H1 (cell line): ENCODE measurements around the gene RAD51C. TPM values are rescaled to one million over a fixed set of nuclear protein-coding genes. Genes with fewer than 3 reads are reported as not detected.

Experiments used
- CBX5 ChIP-seq: fragments of 300-800, 300-1000 bp; sonication (generic); IDR thresholded peaks from 2 replicates; pipeline ENCODE4 v1.7.1; 2016; ENCODE audit warnings: antibody characterized with exemption, low read length, low read depth
- CBX8 ChIP-seq: fragments of 300-800, 300-1000 bp; sonication (generic); IDR thresholded peaks from 2 replicates; pipeline ENCODE4 v1.7.1; 2016; ENCODE audit warnings: low read depth, low read length, borderline replicate concordance
- CHD2 ChIP-seq: IDR thresholded peaks from 2 replicates; pipeline ENCODE4 v1.6.1; 2012; ENCODE audit warnings: low read length, improper control_type of control experiment
- EGR1 ChIP-seq: IDR thresholded peaks from 2 replicates; pipeline ENCODE4 v1.6.1; 2011; ENCODE audit warnings: low read depth, low read length, borderline replicate concordance
- EP300 ChIP-seq, 2 experiments: IDR thresholded peaks; 1 replicate in 1 of 2; 2 replicates in 1 of 2; pipeline ENCODE4 v1.6.1; 2011 to 2012; ENCODE audit warnings: low read depth in 2 of 2, low read length in 2 of 2, mild to moderate bottlenecking in 2 of 2, borderline replicate concordance in 1 of 2, inconsistent platforms in 1 of 2, moderate library complexity in 1 of 2
- GABPA ChIP-seq: IDR thresholded peaks from 2 replicates; pipeline ENCODE4 v1.6.1; 2011; ENCODE audit warnings: mild to moderate bottlenecking, low read length, moderate library complexity, borderline replicate concordance; ENCODE audit not compliant: insufficient read depth
- HDAC6 ChIP-seq: IDR thresholded peaks from one replicate; pipeline ENCODE4 v1.7.1; 2012; ENCODE audit warnings: low read depth, mild to moderate bottlenecking, inconsistent platforms, low read length, moderate library complexity
- JUN ChIP-seq: IDR thresholded peaks from 2 replicates; pipeline ENCODE4 v1.6.1; 2011; ENCODE audit warnings: low read depth, mild to moderate bottlenecking, improper control_type of control experiment, low read length
- MAFK ChIP-seq: IDR thresholded peaks from 2 replicates; pipeline ENCODE4 v1.6.1; 2012; ENCODE audit warnings: low read depth, mild to moderate bottlenecking, improper control_type of control experiment, low read length
- MAX ChIP-seq: IDR thresholded peaks from 2 replicates; pipeline ENCODE4 v1.6.1; 2012; ENCODE audit warnings: inconsistent platforms
- NANOG ChIP-seq: IDR thresholded peaks from 2 replicates; pipeline ENCODE4 v1.6.1; 2011; ENCODE audit warnings: low read length, low read depth, mild to moderate bottlenecking, inconsistent platforms; ENCODE audit not compliant: insufficient read depth, poor library complexity, severe bottlenecking
- POLR2A ChIP-seq, 2 experiments: IDR thresholded peaks; 1 replicate in 1 of 2; 2 replicates in 1 of 2; pipeline ENCODE4 v1.6.1; 2011; ENCODE audit warnings: low read depth in 2 of 2, low read length in 2 of 2, mild to moderate bottlenecking in 2 of 2; ENCODE audit errors: control extremely low read depth in 1 of 2
- POU5F1 ChIP-seq: IDR thresholded peaks from 2 replicates; pipeline ENCODE4 v1.6.1; 2011; ENCODE audit warnings: low read depth, mild to moderate bottlenecking, low read length, moderate library complexity
- RXRA ChIP-seq: IDR thresholded peaks from 2 replicates; pipeline ENCODE4 v1.6.1; 2011; ENCODE audit warnings: low read depth, mild to moderate bottlenecking, low read length, moderate library complexity; ENCODE audit not compliant: insufficient read depth
- SAP30 ChIP-seq: fragments of 300-600 bp; sonication (generic); IDR thresholded peaks from 2 replicates; pipeline ENCODE4 v1.7.1; 2012; ENCODE audit warnings: low read length, moderate library complexity, mild to moderate bottlenecking, inconsistent platforms; ENCODE audit not compliant: insufficient read depth, insufficient replicate concordance
- SIN3A ChIP-seq, 2 experiments: IDR thresholded peaks in 1 of 2; conservative IDR thresholded peaks in 1 of 2; 2 replicates each; pipeline ENCODE4 v1.6.1; 2011 to 2012; ENCODE audit warnings: low read length in 2 of 2, improper control_type of control experiment in 1 of 2, low read depth in 1 of 2, mild to moderate bottlenecking in 1 of 2
- SIX5 ChIP-seq: IDR thresholded peaks from 2 replicates; pipeline ENCODE4 v1.6.1; 2011; ENCODE audit warnings: mild to moderate bottlenecking, low read depth, low read length
- SP2 ChIP-seq: IDR thresholded peaks from 2 replicates; pipeline ENCODE4 v1.6.1; 2012; ENCODE audit warnings: mild to moderate bottlenecking, low read length, inconsistent platforms
- SP4 ChIP-seq: IDR thresholded peaks from 2 replicates; pipeline ENCODE4 v1.6.1; 2012; ENCODE audit warnings: low read length, inconsistent platforms
- SRF ChIP-seq: IDR thresholded peaks from 2 replicates; pipeline ENCODE4 v1.6.1; 2011; ENCODE audit warnings: mild to moderate bottlenecking, low read depth, low read length, moderate library complexity
- SUZ12 ChIP-seq: fragments of 200-600 bp; sonication (generic); IDR thresholded peaks from 2 replicates; pipeline ENCODE4 v1.6.1; 2012; ENCODE audit warnings: mild to moderate bottlenecking, inconsistent platforms, low read length, moderate library complexity, mixed read lengths
- TAF1 ChIP-seq: IDR thresholded peaks from 2 replicates; pipeline ENCODE4 v1.6.1; 2011; ENCODE audit warnings: mild to moderate bottlenecking, low read depth, low read length
- TCF12 ChIP-seq: IDR thresholded peaks from 2 replicates; pipeline ENCODE4 v1.6.1; 2011; ENCODE audit warnings: low read depth, mild to moderate bottlenecking, low read length
- TEAD4 ChIP-seq: IDR thresholded peaks from 2 replicates; pipeline ENCODE4 v1.6.1; 2012; ENCODE audit warnings: low read depth, low read length, inconsistent platforms, mixed read lengths
- ZNF274 ChIP-seq: IDR thresholded peaks from 2 replicates; pipeline ENCODE4 v1.7.0; 2012; ENCODE audit warnings: low read length, borderline replicate concordance; ENCODE audit errors: extremely low read depth
- polyA plus RNA-seq, 7 experiments: library from polyadenylated mRNA; depleted of rRNA in 3 of 7; stranded (reverse) in 5 of 7; unstranded in 2 of 7; fragments of >200 nt in 5 of 7; fragments of 200-250 nt in 2 of 7; gene quantifications; 1 replicate in 5 of 7; 2 replicates in 1 of 7; 4 replicates in 1 of 7; pipeline versions ENCODE4 v1.2.1 to v1.2.3, GENCODE V29; 2011 to 2013; ENCODE audit warnings: missing spikeins in 2 of 7, mixed read lengths in 2 of 7
- total RNA-seq: library from RNA; stranded (reverse); fragmentation: NEBNext Ultra II Directional; extraction: Animal tissue kit (Norgen Biotek cat#: 25700); gene quantifications from 2 replicates; pipeline ENCODE4 v1.2.1, GENCODE V29; 2021

RAD51C gene
- total and polyA plus RNA-seq, 2 of the 8 experiments (the other 6 are each of a cell fraction or from before 2014, with no cell fraction given), result 10.4 to 21.7 TPM

GRCh38 chr17:58692239-58693055 is at the start of gene RAD51C (continued):
- TF ChIP-seq SIX5, result no peak
- TF ChIP-seq CBX8, result no peak
- peak in 1 of 2 experiments; percentile 78; a peak in 2 of 3 replicates for TF ChIP-seq POLR2A (IDR thresholded peaks at IDR 0.05; ENCODE audit: control extremely low read depth in 1 of 2, low read depth in 2 of 2, low read length in 2 of 2)
- TF ChIP-seq SP4, result 0 out of 2 replicates have a peak, but pooled peaks have one; percentile 61
- TF ChIP-seq SP2, result no peak
- no peak for TF ChIP-seq SAP30
- TF ChIP-seq TEAD4, result no peak
- no peak for TF ChIP-seq HDAC6
- TF ChIP-seq ZNF274, result no peak
- no peak for TF ChIP-seq SRF
- TF ChIP-seq SIN3A (conservative IDR thresholded peaks at IDR 0.05 in 1 of 2, IDR thresholded peaks at IDR 0.05 in 1 of 2; ENCODE audit: low read depth in 1 of 2, low read length in 2 of 2), result no peak
- TF ChIP-seq CHD2, result peak; percentile 77
- TF ChIP-seq MAFK, result no peak
- TF ChIP-seq POU5F1, result no peak
- TF ChIP-seq NANOG, result no peak
- TF ChIP-seq EGR1, result no peak
- TF ChIP-seq SUZ12, result no peak
- peak in 1 of 2 experiments; percentile 49; a peak in 1 of 3 replicates for TF ChIP-seq EP300 (IDR thresholded peaks at IDR 0.05; ENCODE audit: borderline replicate concordance in 1 of 2, low read depth in 2 of 2, low read length in 2 of 2)
- peak; percentile 88 for TF ChIP-seq MAX
- TF ChIP-seq GABPA, result no peak
- no peak for TF ChIP-seq JUN
- TF ChIP-seq RXRA, result 0 out of 2 replicates have a peak, but pooled peaks have one; percentile 59
- TF ChIP-seq CBX5, result no peak
- 0 out of 2 replicates have a peak, but pooled peaks have one; percentile 11 for TF ChIP-seq TCF12
- peak; percentile 74 for TF ChIP-seq TAF1
